HCT116 (cell line): ENCODE results near the gene IFT25. TPM values are rescaled to one million over a fixed set of nuclear protein-coding genes. Genes with fewer than 3 reads are reported as not detected.
"Not testable (repeated sequence)": the region's sequence is repeated elsewhere in the genome, so short reads cannot be mapped to it uniquely, and the experiment has no call there.

Experiments
- ATAC-seq: fragments of 200-7000 bp; cut with Tn5 transposase; 2 replicates; pipeline ENCODE4 v1.9.1; 2020; ENCODE audit warnings: mild to moderate bottlenecking, moderate library complexity
- BruUV-seq: library from RNA; stranded (reverse); fragments of 400-500 nt; replicated peaks from 2 replicates; lab custom pipeline; 2021; lab: Mats Ljungman, UMichigan
- CTCF ChIA-PET: fragments of 300-600 bp; sonication (Branson Sonifier 250); formaldehyde crosslinking; loops from one replicate; lab custom pipeline; 2021; ENCODE audit warnings: antibody characterized with exemption; lab: Charles Lee
- POLR2A ChIA-PET: fragments of 300-600, 350-600 bp; sonication (Branson Sonifier 250); formaldehyde crosslinking; loops from one replicate; lab custom pipeline; 2021; ENCODE audit warnings: antibody characterized with exemption; lab: Charles Lee
- RAD21 ChIA-PET, 2 experiments: fragments of 300-600 bp; sonication (Branson Sonifier 250); formaldehyde crosslinking; loops; one replicate each; lab custom pipeline; 2023; ENCODE audit warnings: low total read pairs in 2 of 2; ENCODE audit not compliant: uncharacterized antibody in 2 of 2, unreplicated experiment in 2 of 2, low non-redundant PET in 1 of 2; lab: Charles Lee
- DNase-seq: peaks from one replicate; pipeline ENCODE4 v3.0.0-alpha.2; 2010; ENCODE audit warnings: low read depth, low spot score
- H2AFZ ChIP-seq: fragments of 200-600 bp; shearing (Covaris generic), sonication (generic); 2 replicates; pipeline ENCODE4 v1.6.1; 2017; ENCODE audit warnings: low read depth, mixed run types, mixed read lengths, antibody characterized with exemption, low read length; ENCODE audit not compliant: poor library complexity, severe bottlenecking
- H3K27ac ChIP-seq: 2 replicates; pipeline ENCODE4 v1.5.1; 2012; ENCODE audit warnings: low read depth, low read length
- H3K27me3 ChIP-seq: fragments of 200-600 bp; sonication (generic); 2 replicates; pipeline ENCODE4 v1.6.1; 2016; ENCODE audit warnings: mixed run types, low read length, mixed read lengths; ENCODE audit not compliant: insufficient read depth
- H3K36me3 ChIP-seq, 2 experiments: fragments of 200-500 bp in 1 of 2; fragments of 200-600 bp in 1 of 2; sonication (Bioruptor generic) in 1 of 2; sonication (generic) in 1 of 2; 2 replicates each; pipeline versions ENCODE4 v1.5.1 to v1.6.1; 2014 to 2016; ENCODE audit warnings: low read length in 2 of 2, inconsistent platforms in 1 of 2, mixed read lengths in 1 of 2, mixed run types in 1 of 2; ENCODE audit not compliant: insufficient read depth in 2 of 2, control insufficient read depth in 1 of 2
- H3K4me1 ChIP-seq, 2 experiments: fragments of 200-600 bp in 1 of 2; sonication (generic) in 1 of 2; 2 replicates each; pipeline versions ENCODE4 v1.5.1 to v1.6.1; 2012 to 2017; ENCODE audit warnings: low read length in 2 of 2, inconsistent platforms in 1 of 2, mild to moderate bottlenecking in 1 of 2, mixed read lengths in 1 of 2, mixed run types in 1 of 2, moderate library complexity in 1 of 2; ENCODE audit not compliant: insufficient read depth in 2 of 2, control insufficient read depth in 1 of 2
- H3K4me2 ChIP-seq: fragments of 200-600 bp; sonication (generic); 2 replicates; pipeline ENCODE4 v1.6.1; 2017; ENCODE audit warnings: mixed run types, low read length, mixed read lengths
- H3K4me3 ChIP-seq, 2 experiments: fragments of 200-600 bp in 1 of 2; sonication (generic) in 1 of 2; replicated peaks in 1 of 2; 2 replicates each; pipeline ENCODE4 v1.5.1; 2011 to 2016; ENCODE audit warnings: low read length in 2 of 2, control low read depth in 1 of 2, low read depth in 1 of 2, mild to moderate bottlenecking in 1 of 2, mixed read lengths in 1 of 2, mixed run types in 1 of 2
- H3K79me2 ChIP-seq: fragments of 200-600 bp; sonication (generic); 2 replicates; pipeline ENCODE4 v1.6.1; 2017; ENCODE audit warnings: mild to moderate bottlenecking, mixed run types, low read length, moderate library complexity, mixed read lengths; ENCODE audit not compliant: insufficient read depth
- H3K9ac ChIP-seq: fragments of 200-600 bp; sonication (generic); 2 replicates; pipeline ENCODE4 v1.6.1; 2016; ENCODE audit warnings: low read length, mixed read lengths
- H3K9me2 ChIP-seq: fragments of 200-600 bp; sonication (generic), shearing (Covaris generic); 2 replicates; pipeline ENCODE4 v1.6.1; 2017; ENCODE audit warnings: mixed run types, mild to moderate bottlenecking, moderate library complexity; ENCODE audit not compliant: insufficient read depth
- H3K9me3 ChIP-seq, 2 experiments: fragments of 200-500 bp in 1 of 2; fragments of 200-600 bp in 1 of 2; sonication (Bioruptor generic) in 1 of 2; sonication (generic) in 1 of 2; 2 replicates each; pipeline ENCODE4 v1.6.1; 2014 to 2017; ENCODE audit warnings: low read length in 2 of 2, mixed read lengths in 2 of 2, inconsistent platforms in 1 of 2, low read depth in 1 of 2, mild to moderate bottlenecking in 1 of 2, mixed run types in 1 of 2, moderate library complexity in 1 of 2; ENCODE audit not compliant: control insufficient read depth in 1 of 2, insufficient read depth in 1 of 2
- H4K20me1 ChIP-seq: fragments of 200-600 bp; sonication (generic), shearing (Covaris generic); 2 replicates; pipeline ENCODE4 v1.6.1; 2017; ENCODE audit warnings: mixed run types, mild to moderate bottlenecking, moderate library complexity; ENCODE audit not compliant: insufficient read depth
- intact Hi-C: fragments of 100-400 bp; cut with micrococcal nuclease; formaldehyde crosslinking; loops from 2 replicates; pipeline ENCODE4 v1.10.0; 2022
- total RNA-seq: library from RNA; stranded (reverse); gene quantifications from one replicate; pipeline ENCODE4 v1.2.1, GENCODE V29; 2021; ENCODE audit not compliant: unreplicated experiment

IFT25 gene
- total RNA-seq, 1 experiment from 2014 or later = 45.1 TPM

DNA sequence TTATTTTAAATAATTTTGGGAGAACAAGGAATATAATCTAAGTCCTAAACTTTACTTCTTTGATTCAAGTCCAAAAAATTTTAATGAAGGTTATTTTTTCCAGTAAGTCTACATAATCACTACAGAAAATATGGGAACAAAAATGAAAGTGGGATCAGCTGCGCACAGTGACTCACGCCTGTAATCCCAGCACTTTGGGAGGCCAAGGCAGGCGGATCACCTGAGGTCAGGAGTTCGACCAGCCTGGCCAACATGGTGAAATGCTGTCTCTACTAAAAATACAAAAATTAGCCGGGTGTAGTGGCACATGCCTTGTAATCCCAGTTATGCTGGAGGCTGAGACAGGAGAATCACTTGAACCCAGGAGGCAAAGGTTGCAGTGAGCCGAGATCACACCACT is 61.9 kb downstream of the IFT25 start:
- CTCF ChIA-PET, H3K79me2 ChIP-seq, H2AFZ ChIP-seq, H3K4me3 ChIP-seq, H3K36me3 ChIP-seq, H3K27me3 ChIP-seq, intact Hi-C loops, BruUV-seq, H3K4me2 ChIP-seq, POLR2A ChIA-PET, H4K20me1 ChIP-seq, DNase-seq, H3K27ac ChIP-seq, RAD21 ChIA-PET, ATAC-seq, H3K9me3 ChIP-seq, H3K4me1 ChIP-seq, H3K9ac ChIP-seq, H3K9me2 ChIP-seq: not testable (repeated sequence)

DNA sequence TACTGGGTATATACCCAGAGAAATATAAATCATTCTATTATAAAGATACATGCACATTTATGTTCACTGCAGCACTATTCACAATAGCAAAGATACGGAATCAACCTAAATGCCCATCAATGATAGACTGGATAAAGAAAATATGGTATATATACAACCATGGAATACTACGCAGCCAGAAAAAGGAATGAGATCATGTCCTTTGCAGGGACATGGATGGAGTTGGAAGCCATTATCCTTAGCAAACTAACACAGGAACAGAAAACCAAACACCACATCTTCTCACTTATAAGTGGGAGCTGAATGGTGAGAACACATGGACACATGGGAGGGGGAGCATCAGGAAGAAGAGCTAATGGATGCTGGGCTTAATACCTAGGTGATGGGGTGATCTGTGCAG is 63.6 kb downstream of the IFT25 start:
- intact Hi-C loops, POLR2A ChIA-PET, H3K79me2 ChIP-seq, H3K4me3 ChIP-seq, RAD21 ChIA-PET, H3K36me3 ChIP-seq, DNase-seq, H3K9ac ChIP-seq, H3K27me3 ChIP-seq, H2AFZ ChIP-seq, H4K20me1 ChIP-seq, H3K9me3 ChIP-seq, H3K4me1 ChIP-seq, H3K9me2 ChIP-seq, ATAC-seq, H3K4me2 ChIP-seq, H3K27ac ChIP-seq, BruUV-seq: not testable (repeated sequence)
- CTCF ChIA-PET = interaction anchor here (1.4 kb wide), 1 partner anchor 64 kb away, joined by 4 read pairs; the partner anchor contains the start of gene IFT25
